GM23338 (cell line): ENCODE measurements around the gene RGS3. TPM values are rescaled to one million over a fixed set of nuclear protein-coding genes. Genes with fewer than 3 reads are reported as not detected.

Source experiments
- ATAC-seq: fragments of 200-7000 bp; cut with Tn5 transposase; 3 replicates; pipeline ENCODE4 v1.9.1; 2020
- DNase-seq: peaks from one replicate; pipeline ENCODE4 v3.0.0-alpha.2; 2015; ENCODE audit warnings: low spot score
- H2AFZ ChIP-seq: fragments of 200-600 bp; sonication (generic); 2 replicates; pipeline ENCODE4 v1.8.0; 2016; ENCODE audit warnings: antibody characterized with exemption, mild to moderate bottlenecking, moderate library complexity
- H3F3A ChIP-seq: fragments of 200-600 bp; sonication (generic); replicated peaks from 2 replicates; pipeline ENCODE4 v1.8.0; 2017; ENCODE audit warnings: antibody characterized with exemption, mixed run types, low read depth
- H3K27ac ChIP-seq: fragments of 200-600 bp; sonication (generic); 2 replicates; pipeline ENCODE4 v1.6.1; 2016; ENCODE audit warnings: low read depth
- H3K27me3 ChIP-seq: fragments of 200-600 bp; sonication (generic); 2 replicates; pipeline ENCODE4 v1.8.0; 2016; ENCODE audit warnings: mild to moderate bottlenecking, mixed run types, moderate library complexity; ENCODE audit not compliant: insufficient read depth
- H3K36me3 ChIP-seq: fragments of 200-600 bp; sonication (generic); 2 replicates; pipeline ENCODE4 v1.8.0; 2016; ENCODE audit warnings: mild to moderate bottlenecking; ENCODE audit not compliant: insufficient read depth
- H3K4me1 ChIP-seq: fragments of 200-600 bp; sonication (generic); 2 replicates; pipeline ENCODE4 v1.8.0; 2016; ENCODE audit warnings: mild to moderate bottlenecking, moderate library complexity; ENCODE audit not compliant: insufficient read depth
- H3K4me2 ChIP-seq: fragments of 200-600 bp; sonication (generic); 2 replicates; pipeline ENCODE4 v1.7.1; 2017; ENCODE audit warnings: mixed run types
- H3K4me3 ChIP-seq: fragments of 200-600 bp; sonication (generic); 2 replicates; pipeline ENCODE4 v1.6.1; 2016; ENCODE audit warnings: mixed run types
- H3K79me2 ChIP-seq: fragments of 200-600 bp; sonication (generic); replicated peaks from 2 replicates; pipeline ENCODE4 v1.8.0; 2017; ENCODE audit warnings: mild to moderate bottlenecking; ENCODE audit not compliant: insufficient read depth
- H3K9me2 ChIP-seq: fragments of 200-600 bp; sonication (generic); 2 replicates; pipeline ENCODE4 v1.8.0; 2017; ENCODE audit not compliant: insufficient read depth
- H4K20me1 ChIP-seq: fragments of 200-600 bp; sonication (generic); replicated peaks from 2 replicates; pipeline ENCODE4 v1.8.0; 2017; ENCODE audit warnings: mild to moderate bottlenecking; ENCODE audit not compliant: insufficient read depth
- H3K27ac Mint-ChIP-seq: 2 replicates; pipeline ENCODE4 v1.8.0; 2020; ENCODE audit warnings: inconsistent platforms, mild to moderate bottlenecking, moderate library complexity, mixed read lengths
- H3K27me3 Mint-ChIP-seq: 3 replicates; pipeline ENCODE4 v1.8.0; 2022; ENCODE audit warnings: low read depth, mild to moderate bottlenecking, moderate library complexity, mixed read lengths, inconsistent platforms; ENCODE audit not compliant: insufficient read depth, poor library complexity
- H3K36me3 Mint-ChIP-seq: 3 replicates; pipeline ENCODE4 v1.8.0; 2021; ENCODE audit warnings: low read depth, mild to moderate bottlenecking, inconsistent platforms, moderate library complexity, mixed read lengths
- H3K4me1 Mint-ChIP-seq: 3 replicates; pipeline ENCODE4 v1.8.0; 2020; ENCODE audit warnings: mild to moderate bottlenecking, inconsistent platforms, mixed read lengths
- H3K4me3 Mint-ChIP-seq: 3 replicates; pipeline ENCODE4 v1.8.0; 2021; ENCODE audit warnings: moderate library complexity, mild to moderate bottlenecking, inconsistent platforms, mixed read lengths
- H3K9me3 Mint-ChIP-seq: 3 replicates; pipeline ENCODE4 v1.8.0; 2020; ENCODE audit warnings: moderate library complexity, mild to moderate bottlenecking, inconsistent platforms, mixed read lengths
- CREB1 ChIP-seq: fragments of 250-450 bp; sonication (Bioruptor Pico); IDR thresholded peaks from 2 replicates; pipeline ENCODE4 v1.5.0; 2020; ENCODE audit warnings: low read depth, mild to moderate bottlenecking, moderate library complexity
- EZH2phosphoT487 ChIP-seq: fragments of 200-600 bp; sonication (generic); IDR thresholded peaks from one replicate; pipeline ENCODE4 v1.8.1; 2018; ENCODE audit warnings: antibody characterized with exemption; ENCODE audit not compliant: unreplicated experiment
- JUNB ChIP-seq: IDR thresholded peaks from one replicate; pipeline ENCODE4 v1.6.1; 2016; ENCODE audit warnings: antibody characterized with exemption; ENCODE audit not compliant: unreplicated experiment
- NANOG ChIP-seq: IDR thresholded peaks from 2 replicates; pipeline ENCODE4 v1.6.1; 2016; ENCODE audit warnings: antibody characterized with exemption, borderline replicate concordance
- POLR2AphosphoS5 ChIP-seq: IDR thresholded peaks from 2 replicates; pipeline ENCODE4 v1.6.1; 2016; ENCODE audit warnings: antibody characterized with exemption, low read depth
- REST ChIP-seq: IDR thresholded peaks from one replicate; pipeline ENCODE4 v1.6.1; 2018; ENCODE audit warnings: antibody characterized with exemption; ENCODE audit not compliant: unreplicated experiment
- STAT1 ChIP-seq: IDR thresholded peaks from one replicate; pipeline ENCODE4 v1.6.1; 2016; ENCODE audit warnings: antibody characterized with exemption; ENCODE audit not compliant: unreplicated experiment
- ZNF114 ChIP-seq: fragments of 250-450 bp; sonication (Bioruptor Pico); IDR thresholded peaks from 2 replicates; pipeline ENCODE4 v1.5.0; 2020; ENCODE audit warnings: mild to moderate bottlenecking, moderate library complexity
- ZNF331 ChIP-seq: fragments of 250-450 bp; sonication (Bioruptor Pico); IDR thresholded peaks from 2 replicates; pipeline ENCODE4 v1.5.0; 2020; ENCODE audit warnings: low read depth, mild to moderate bottlenecking, moderate library complexity
- polyA plus RNA-seq: library from polyadenylated mRNA; unstranded; fragments of >200 nt; fragmentation: Nextera tagmentation; extraction: Ambion mirVana; gene quantifications from 2 replicates; pipeline ENCODE4 v1.2.1, GENCODE V29; 2016
- total RNA-seq: library from RNA; depleted of rRNA; stranded (reverse); fragments of >200 nt; shearing (Covaris generic); gene quantifications from 2 replicates; pipeline ENCODE4 v1.2.3, GENCODE V29; 2014
- TF ChIP-seq, protein P1 (sequence below), 2 experiments: fragments of 200-600 bp in 1 of 2; sonication (generic) in 1 of 2; conservative IDR thresholded peaks; 2 replicates each; pipeline versions ENCODE4 v1.5.1 to v1.6.1; 2016 to 2017; ENCODE audit warnings: antibody characterized with exemption in 2 of 2, low read depth in 2 of 2, mild to moderate bottlenecking in 2 of 2, moderate library complexity in 1 of 2

RGS3 gene
- total and polyA plus RNA-seq, 2 experiments from 2014 or later = 14.2 to 24.3 TPM

DNA sequence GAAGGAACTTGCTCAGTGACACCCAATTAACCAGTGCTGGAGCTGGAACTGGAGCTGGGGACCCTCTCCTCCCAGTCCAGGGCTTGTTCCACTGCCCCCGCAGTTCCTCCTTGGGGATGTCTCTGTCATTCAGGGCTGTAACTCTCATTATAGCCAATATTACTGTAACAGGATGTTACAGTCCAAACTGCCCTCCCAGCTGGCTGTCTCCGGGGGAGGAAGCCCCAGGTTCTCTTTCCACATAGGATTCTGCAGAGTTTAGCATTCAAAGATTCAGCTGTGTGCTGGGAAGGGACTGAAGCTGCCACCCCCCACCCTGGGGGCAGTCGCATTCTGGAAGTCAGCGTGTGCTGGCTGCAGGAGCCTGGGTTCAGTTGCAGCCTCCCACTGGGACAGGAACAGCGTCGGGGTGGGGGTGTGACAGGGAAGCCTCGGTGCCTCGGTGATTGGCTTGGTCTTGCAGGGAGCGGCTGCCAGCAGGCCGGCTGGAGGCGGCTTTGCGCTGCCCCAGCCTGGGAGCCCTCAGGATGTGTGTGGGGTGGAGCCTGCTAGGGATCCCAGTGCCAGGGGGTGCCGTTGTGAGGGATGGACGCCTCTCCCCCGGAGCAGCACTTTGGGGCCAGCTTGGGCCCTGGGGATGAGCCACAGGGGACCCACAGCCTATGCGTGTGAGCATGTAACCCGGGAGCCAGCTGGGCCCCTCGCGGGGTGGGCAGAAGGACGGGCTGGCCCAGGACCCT lies 101.1 kb downstream of the RGS3 start:
- no peaks in the 10 kb centered on the region for H3K9me2 ChIP-seq
- H3K27me3 Mint-ChIP-seq = peaks cover 2% of the 10 kb centered on the region
- peak overlapping the region; percentile 96 for H3K4me2 ChIP-seq
- ATAC-seq (peak; percentile 94), DNase-seq (peak; percentile 78)
- H3K4me3 Mint-ChIP-seq = peak overlapping the region; percentile 73
- no peak overlapping the region for H3K27ac ChIP-seq
- H2AFZ ChIP-seq = peak overlapping the region; percentile 97
- no peaks in the 10 kb centered on the region for H3K9me3 Mint-ChIP-seq
- H3F3A ChIP-seq = no peaks in the 10 kb centered on the region
- peaks cover 5% of the 10 kb centered on the region; the same call in 1 of the 2 replicates for H3K4me1 ChIP-seq
- no peaks in the 10 kb centered on the region for H3K79me2 ChIP-seq
- no peaks in the 10 kb centered on the region for H3K36me3 ChIP-seq
- H3K4me3 ChIP-seq = peak overlapping the region; percentile 69
- no peak overlapping the region; the same call in 1 of the 2 replicates for H3K27ac Mint-ChIP-seq
- H3K27me3 ChIP-seq = no peaks in the 10 kb centered on the region
- H3K4me1 Mint-ChIP-seq = peaks cover 22% of the 10 kb centered on the region
- no peaks in the 10 kb centered on the region for H3K36me3 Mint-ChIP-seq
- H4K20me1 ChIP-seq = no peaks in the 10 kb centered on the region
- TF ChIP-seq POLR2AphosphoS5 (peak; percentile 53), STAT1 (no peak)

GRCh38 chr9:113566016-113566711 lies 102.6 kb downstream of the RGS3 start:
- peaks cover 2% of the 10 kb centered on the region for H3K27me3 Mint-ChIP-seq
- Histone ChIP-seq H4K20me1 (no peaks in the 10 kb centered on the region), H3K9me2 (no peaks in the 10 kb centered on the region), H3K4me2 (peak overlapping the region; percentile 96; the same call in 1 of the 2 replicates), H2AFZ (peak overlapping the region; percentile 97; the same call in 1 of the 2 replicates), H3F3A (no peaks in the 10 kb centered on the region), H3K79me2 (no peaks in the 10 kb centered on the region), H3K4me3 (peak overlapping the region; percentile 69; the same call in 1 of the 2 replicates), H3K27ac (no peak overlapping the region), H3K27me3 (no peaks in the 10 kb centered on the region), H3K4me1 (peaks cover 5% of the 10 kb centered on the region; the same call in 1 of the 2 replicates), H3K36me3 (no peaks in the 10 kb centered on the region)
- TF ChIP-seq EZH2phosphoT487 (no peak), POLR2AphosphoS5 (no peak), ZNF114 (no peak), REST (no peak), NANOG (no peak), JUNB (no peak), STAT1 (no peak), ZNF331 (CRISPR knock-in tag) (no peak), CREB1 (CRISPR knock-in tag) (no peak)
- TF ChIP-seq, protein P1, sequence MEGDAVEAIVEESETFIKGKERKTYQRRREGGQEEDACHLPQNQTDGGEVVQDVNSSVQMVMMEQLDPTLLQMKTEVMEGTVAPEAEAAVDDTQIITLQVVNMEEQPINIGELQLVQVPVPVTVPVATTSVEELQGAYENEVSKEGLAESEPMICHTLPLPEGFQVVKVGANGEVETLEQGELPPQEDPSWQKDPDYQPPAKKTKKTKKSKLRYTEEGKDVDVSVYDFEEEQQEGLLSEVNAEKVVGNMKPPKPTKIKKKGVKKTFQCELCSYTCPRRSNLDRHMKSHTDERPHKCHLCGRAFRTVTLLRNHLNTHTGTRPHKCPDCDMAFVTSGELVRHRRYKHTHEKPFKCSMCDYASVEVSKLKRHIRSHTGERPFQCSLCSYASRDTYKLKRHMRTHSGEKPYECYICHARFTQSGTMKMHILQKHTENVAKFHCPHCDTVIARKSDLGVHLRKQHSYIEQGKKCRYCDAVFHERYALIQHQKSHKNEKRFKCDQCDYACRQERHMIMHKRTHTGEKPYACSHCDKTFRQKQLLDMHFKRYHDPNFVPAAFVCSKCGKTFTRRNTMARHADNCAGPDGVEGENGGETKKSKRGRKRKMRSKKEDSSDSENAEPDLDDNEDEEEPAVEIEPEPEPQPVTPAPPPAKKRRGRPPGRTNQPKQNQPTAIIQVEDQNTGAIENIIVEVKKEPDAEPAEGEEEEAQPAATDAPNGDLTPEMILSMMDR (conservative IDR thresholded peaks at IDR 0.05; ENCODE audit: low read depth in 2 of 2) = no peak
- no peaks in the 10 kb centered on the region for H3K36me3 Mint-ChIP-seq
- no peak overlapping the region for H3K27ac Mint-ChIP-seq
- DNase-seq (no peak), ATAC-seq (no peak)
- peaks cover 22% of the 10 kb centered on the region for H3K4me1 Mint-ChIP-seq
- H3K9me3 Mint-ChIP-seq = no peaks in the 10 kb centered on the region
- peak overlapping the region; percentile 73 for H3K4me3 Mint-ChIP-seq
